Fibroblast of gingiva (primary cell): ENCODE measurements around the gene ANKRD36C.
"Not testable (repeated sequence)": the region's sequence is repeated elsewhere in the genome, so short reads cannot be mapped to it uniquely, and the experiment has no call there.

Experiments
- DNase-seq: peaks from one replicate; pipeline ENCODE4 v3.0.0-alpha.2; 2011; ENCODE audit warnings: low read depth

The ANKRD36C gene

DNA sequence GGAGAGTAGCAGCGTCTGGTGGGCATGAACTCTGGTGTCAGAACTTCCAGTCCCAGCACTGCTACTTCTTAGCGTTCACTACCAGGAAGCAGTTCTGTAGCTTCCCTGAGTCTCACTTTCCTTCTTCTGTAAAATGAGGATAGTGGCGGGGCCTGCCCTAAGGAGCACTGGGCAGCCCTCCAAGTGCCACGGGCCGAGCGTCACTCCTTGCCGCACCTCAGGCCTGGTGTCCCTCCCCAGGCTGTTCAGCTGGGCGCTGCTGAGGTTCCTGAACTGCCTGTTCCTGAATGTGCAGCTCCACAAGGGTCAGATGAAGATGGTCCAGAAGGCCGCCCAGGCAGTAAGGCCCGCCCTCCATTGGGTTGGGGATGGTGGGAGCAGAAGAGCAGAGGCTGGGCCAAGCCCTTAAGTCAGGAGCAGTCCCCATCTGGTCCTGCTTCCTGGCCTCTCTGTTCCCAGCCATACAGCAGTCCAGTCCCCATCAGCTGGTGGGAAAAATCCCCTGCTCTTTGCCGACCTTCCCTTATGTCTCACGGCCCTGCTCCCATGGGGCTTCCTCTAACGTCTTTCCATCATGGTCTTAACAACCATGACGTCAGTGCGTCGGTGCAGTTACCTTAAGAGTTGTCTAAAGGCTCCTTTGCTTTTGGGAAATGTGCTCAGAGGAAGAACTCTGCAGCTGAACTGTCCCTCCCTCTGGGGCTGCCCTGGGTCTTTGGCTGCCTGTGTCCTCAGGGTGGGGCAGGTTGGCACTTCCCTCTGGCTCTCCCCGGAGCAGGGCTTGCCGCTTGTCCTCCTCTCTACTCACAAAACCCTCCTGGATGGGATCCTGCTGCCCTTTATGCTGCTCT, 195.2 kb downstream of the ANKRD36C start:
- not testable (repeated sequence) for DNase-seq

DNA sequence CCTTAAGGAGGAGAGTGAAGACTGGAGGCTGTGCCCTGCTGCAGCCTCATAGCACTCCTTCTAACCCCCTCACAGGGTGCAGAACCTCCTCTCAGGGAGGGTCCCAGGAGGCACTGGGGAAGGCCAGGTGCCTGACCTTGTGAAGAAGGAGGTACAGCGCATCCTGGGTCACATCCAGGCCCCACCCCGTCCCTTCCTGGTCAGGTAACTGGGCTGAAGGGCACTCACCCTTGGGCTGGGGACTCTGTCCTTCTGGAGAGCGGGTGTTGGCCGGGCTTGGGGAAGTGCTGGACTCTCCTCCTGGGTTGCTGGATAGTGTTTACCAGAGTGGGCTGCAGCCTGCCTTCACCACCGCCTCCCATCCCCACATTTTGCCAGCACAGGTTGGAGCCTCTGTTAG, 197.7 kb downstream of the ANKRD36C start:
- not testable (repeated sequence) for DNase-seq

DNA sequence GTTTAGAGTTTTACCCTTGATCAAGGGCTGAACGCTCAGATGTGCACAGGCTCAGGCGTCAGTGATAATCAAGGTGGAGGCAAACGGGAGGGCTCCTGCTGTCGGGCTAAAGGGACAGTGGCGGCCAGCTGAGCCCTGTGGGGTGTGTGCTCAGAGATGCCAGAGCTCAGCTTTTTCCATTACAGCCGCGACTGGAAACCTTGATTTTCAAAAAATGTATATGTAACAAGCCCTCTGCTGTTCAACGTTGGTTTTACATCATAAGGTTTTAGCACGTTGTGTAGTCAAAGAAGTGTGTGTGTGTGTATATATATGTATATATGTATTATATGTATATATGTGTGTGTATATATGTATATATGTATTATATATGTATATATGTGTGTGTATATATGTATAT, 201.4 kb downstream of the ANKRD36C start:
- DNase-seq = not testable (repeated sequence)

DNA sequence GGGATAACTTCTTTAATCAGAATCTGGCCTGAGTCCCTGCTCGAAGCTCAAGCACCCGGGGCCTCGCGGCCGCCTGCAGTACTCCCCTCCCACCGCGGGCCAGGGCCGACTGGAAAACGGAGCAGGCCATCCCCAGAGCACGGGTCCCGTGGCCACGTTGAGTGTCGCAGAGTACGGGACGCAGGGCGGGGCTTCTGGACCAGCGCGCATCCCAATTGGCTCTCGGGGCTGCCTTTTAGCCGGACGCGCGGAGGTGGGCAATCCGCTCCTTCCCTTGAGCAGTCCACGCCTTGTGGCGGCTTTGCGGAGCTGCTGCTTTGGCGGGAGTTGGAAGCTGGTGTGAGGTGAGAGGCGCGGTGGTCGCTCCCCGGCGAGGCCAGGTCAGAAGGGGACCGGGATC, 202.2 kb downstream of the ANKRD36C start:
- not testable (repeated sequence) for DNase-seq

DNA sequence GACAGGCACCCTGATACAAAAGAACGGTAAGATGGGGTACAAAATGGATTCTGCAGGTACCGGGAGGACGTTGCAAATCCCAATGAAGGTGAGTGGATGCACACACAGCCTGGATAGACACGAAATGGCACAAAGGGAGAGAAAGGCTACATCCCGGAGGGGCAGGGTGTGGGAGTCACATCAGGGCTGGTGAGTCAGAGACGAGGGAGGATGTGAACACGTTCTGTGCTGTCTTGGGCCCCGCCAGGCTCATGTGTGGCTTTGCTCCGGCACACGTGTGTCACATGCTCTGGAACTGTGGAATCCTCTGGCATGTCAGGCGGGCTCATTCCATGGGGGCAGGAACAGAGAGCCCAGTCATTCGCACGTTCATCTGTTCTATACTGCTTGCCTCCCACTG, 203.0 kb downstream of the ANKRD36C start:
- DNase-seq = not testable (repeated sequence)
